GM12872 (cell line): Measurements from ENCODE around the gene B3GALT6.

ENCODE experiments used
- CTCF ChIP-seq: IDR thresholded peaks from 3 replicates; pipeline ENCODE4 v1.5.1; 2011; ENCODE audit warnings: low read depth, mild to moderate bottlenecking, low read length, moderate library complexity; ENCODE audit not compliant: insufficient read depth

The B3GALT6 gene

GRCh38 chr1:1280782-1281481 is 48.9 kb downstream of the B3GALT6 start:
- no peak for TF ChIP-seq CTCF

GRCh38 chr1:1281533-1282321 is 49.7 kb downstream of the B3GALT6 start:
- no peak for TF ChIP-seq CTCF

- TF ChIP-seq CTCF: no peak
Observed at GRCh38 chr1:1282998-1283397, 51.0 kb downstream of the B3GALT6 start.

- no peak for TF ChIP-seq CTCF
Observed at GRCh38 chr1:1283821-1284220, 51.8 kb downstream of the B3GALT6 start.
